Loucy (cell line): Measurements from ENCODE around the gene S100A7A.

ENCODE experiments used
- H2AFZ ChIP-seq: fragments of 200-600 bp; sonication (generic); 2 replicates; pipeline ENCODE4 v1.6.0; 2016; ENCODE audit warnings: antibody characterized with exemption, mild to moderate bottlenecking, low read length, moderate library complexity
- H3F3A ChIP-seq: fragments of 200-600 bp; 2 replicates; pipeline ENCODE4 v1.6.0; 2016; ENCODE audit warnings: antibody characterized with exemption, low read depth, mild to moderate bottlenecking
- H3K27me3 ChIP-seq: fragments of 200-600 bp; sonication (generic); 2 replicates; pipeline ENCODE4 v1.6.1; 2014; ENCODE audit warnings: low read length, mild to moderate bottlenecking; ENCODE audit not compliant: insufficient read depth, poor library complexity, severe bottlenecking
- H3K36me3 ChIP-seq: fragments of 200-600 bp; sonication (generic); 2 replicates; pipeline ENCODE4 v1.6.1; 2016; ENCODE audit warnings: low read length; ENCODE audit not compliant: insufficient read depth
- H3K4me1 ChIP-seq: fragments of 200-600 bp; sonication (generic); 2 replicates; pipeline ENCODE4 v1.5.1; 2014; ENCODE audit warnings: low read length, mild to moderate bottlenecking; ENCODE audit not compliant: insufficient read depth, poor library complexity, severe bottlenecking
- H3K4me2 ChIP-seq: fragments of 200-600 bp; sonication (generic); 2 replicates; pipeline ENCODE4 v1.6.0; 2014; ENCODE audit warnings: antibody characterized with exemption, low read length, low read depth, mild to moderate bottlenecking; ENCODE audit not compliant: poor library complexity, severe bottlenecking
- H3K4me3 ChIP-seq: fragments of 200-600 bp; sonication (generic); 2 replicates; pipeline ENCODE4 v1.5.1; 2014; ENCODE audit warnings: low read length, mild to moderate bottlenecking, mixed read lengths; ENCODE audit not compliant: poor library complexity, severe bottlenecking
- H3K79me2 ChIP-seq: fragments of 200-600 bp; sonication (generic); 2 replicates; pipeline ENCODE4 v1.6.1; 2014; ENCODE audit warnings: low read length; ENCODE audit not compliant: insufficient read depth
- H3K9ac ChIP-seq: fragments of 200-600 bp; sonication (generic); 2 replicates; pipeline ENCODE4 v1.6.0; 2014; ENCODE audit warnings: mild to moderate bottlenecking, low read depth, low read length, moderate library complexity; ENCODE audit not compliant: poor library complexity, severe bottlenecking
- H3K9me2 ChIP-seq: fragments of 200-600 bp; sonication (generic); replicated peaks from 2 replicates; pipeline ENCODE4 v1.6.1; 2016; ENCODE audit warnings: low read depth, low read length, mixed read lengths
- H3K9me3 ChIP-seq: fragments of 200-600 bp; sonication (generic); 2 replicates; pipeline ENCODE4 v1.6.1; 2014; ENCODE audit warnings: mild to moderate bottlenecking, antibody characterized with exemption, low read length, low read depth; ENCODE audit not compliant: insufficient read depth
- H4K20me1 ChIP-seq: fragments of 200-600 bp; sonication (generic); 2 replicates; pipeline ENCODE4 v1.6.0; 2014; ENCODE audit warnings: antibody characterized with exemption, low read length, mild to moderate bottlenecking; ENCODE audit not compliant: insufficient read depth, poor library complexity, severe bottlenecking
- CTCF ChIP-seq: fragments of 200-600 bp; sonication (generic); conservative IDR thresholded peaks from 2 replicates; pipeline ENCODE4 v1.5.1; 2014; ENCODE audit warnings: mild to moderate bottlenecking, antibody characterized with exemption, low read length
- EZH2phosphoT487 ChIP-seq: fragments of 200-600 bp; IDR thresholded peaks from 2 replicates; pipeline ENCODE4 v1.6.1; 2018; ENCODE audit warnings: antibody characterized with exemption, mild to moderate bottlenecking, moderate library complexity, borderline replicate concordance

S100A7A gene

GRCh38 chr1:153430561-153430960 is 14.2 kb downstream of the S100A7A start:
- TF ChIP-seq EZH2phosphoT487, result no peak
- no peak for TF ChIP-seq CTCF

DNA sequence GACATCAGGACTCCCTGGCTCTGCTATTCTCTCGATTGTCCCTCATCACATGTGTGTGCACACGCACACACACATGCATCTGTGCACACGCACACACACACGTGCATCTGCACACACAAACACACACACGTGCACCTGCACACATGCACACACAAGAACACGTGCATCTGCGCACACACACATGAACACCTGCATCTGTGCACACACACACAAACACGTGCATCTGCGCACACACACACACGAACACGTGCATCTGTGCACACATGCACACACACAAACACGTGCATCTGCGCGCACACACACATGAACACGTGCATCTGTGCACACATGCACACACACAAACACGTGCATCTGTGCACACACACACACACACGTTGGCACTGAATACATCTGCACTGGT is 14.7 kb downstream of the S100A7A start:
- Histone ChIP-seq H3F3A (no peaks in the 10 kb centered on the region), H2AFZ (no peak overlapping the region), H3K4me1 (no peaks in the 10 kb centered on the region), H3K9me3 (no peaks in the 10 kb centered on the region), H3K9me2 (no peaks in the 10 kb centered on the region), H3K27me3 (no peaks in the 10 kb centered on the region), H3K36me3 (no peaks in the 10 kb centered on the region), H3K4me2 (no peak overlapping the region), H4K20me1 (no peaks in the 10 kb centered on the region), H3K4me3 (no peak overlapping the region), H3K79me2 (no peaks in the 10 kb centered on the region), H3K9ac (no peak overlapping the region)
- TF ChIP-seq EZH2phosphoT487, result no peak
- TF ChIP-seq CTCF, result no peak

More at GRCh38 chr1:153430561-153430960, 14.2 kb downstream of the S100A7A start:
- H3K27me3 ChIP-seq, result no peaks in the 10 kb centered on the region
- no peak overlapping the region for H2AFZ ChIP-seq
- no peaks in the 10 kb centered on the region for H3F3A ChIP-seq
- no peaks in the 10 kb centered on the region for H3K9me3 ChIP-seq
- H3K4me3 ChIP-seq, result no peak overlapping the region
- H3K9me2 ChIP-seq, result no peaks in the 10 kb centered on the region
- H3K4me1 ChIP-seq, result no peaks in the 10 kb centered on the region
- no peak overlapping the region for H3K9ac ChIP-seq
- no peaks in the 10 kb centered on the region for H3K79me2 ChIP-seq
- no peaks in the 10 kb centered on the region for H4K20me1 ChIP-seq
- no peaks in the 10 kb centered on the region for H3K36me3 ChIP-seq
- no peak overlapping the region for H3K4me2 ChIP-seq

DNA sequence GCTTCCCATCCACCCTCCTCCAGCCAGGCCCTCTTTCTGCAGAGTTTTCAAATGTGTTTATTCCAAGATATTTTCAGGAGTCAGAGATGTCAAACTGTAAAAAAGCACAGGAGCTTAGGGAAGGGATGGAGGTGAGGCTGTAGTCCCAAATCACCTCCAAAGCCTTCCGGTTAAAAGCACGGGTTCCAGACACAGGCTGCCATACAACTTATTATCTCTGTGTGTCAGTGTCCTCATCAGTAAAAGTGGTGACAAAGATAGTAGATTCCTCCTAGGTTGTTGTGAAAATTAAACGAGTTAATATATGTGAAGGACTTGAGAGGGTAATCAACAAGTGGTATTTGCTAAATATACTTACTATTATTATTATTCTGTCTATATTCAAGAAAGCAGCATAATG is 15.1 kb downstream of the S100A7A start:
- H4K20me1 ChIP-seq, result no peaks in the 10 kb centered on the region
- no peaks in the 10 kb centered on the region for H3K9me2 ChIP-seq
- H3K79me2 ChIP-seq, result no peaks in the 10 kb centered on the region
- H2AFZ ChIP-seq, result no peak overlapping the region
- no peaks in the 10 kb centered on the region for H3K27me3 ChIP-seq
- H3K4me2 ChIP-seq, result no peak overlapping the region
- H3K9me3 ChIP-seq, result no peaks in the 10 kb centered on the region
- H3F3A ChIP-seq, result no peaks in the 10 kb centered on the region
- no peak for TF ChIP-seq CTCF
- TF ChIP-seq EZH2phosphoT487, result no peak
- no peak overlapping the region for H3K4me3 ChIP-seq
- H3K9ac ChIP-seq, result no peak overlapping the region
- no peaks in the 10 kb centered on the region for H3K4me1 ChIP-seq
- H3K36me3 ChIP-seq, result no peaks in the 10 kb centered on the region
